K562 (cell line): ENCODE measurements around the gene TCF7. TPM values are rescaled to one million over a fixed set of nuclear protein-coding genes. Genes with fewer than 3 reads are reported as not detected.
A peak's percentile ranks its signal among the peaks of the same experiment; 100 is the strongest.

Experiments
- BCOR ChIP-seq: fragments of 450-650 bp; IDR thresholded peaks from 2 replicates; pipeline ENCODE4 v1.6.1; 2016
- FOXM1 ChIP-seq, 2 experiments: fragments of 450-650 bp in 1 of 2; sonication (generic) in 1 of 2; formaldehyde crosslinking in 1 of 2; IDR thresholded peaks; 2 replicates each; pipeline versions ENCODE4 v1.6.1 to v1.9.0; 2017 to 2022; ENCODE audit warnings: low read depth in 2 of 2, mild to moderate bottlenecking in 2 of 2, missing genetic modification reagents in 1 of 2, moderate library complexity in 1 of 2
- JUN ChIP-seq, 2 experiments: sonication (generic) in 1 of 2; formaldehyde crosslinking in 1 of 2; IDR thresholded peaks; 2 replicates each; pipeline versions ENCODE4 v1.6.1 to v1.8.0; 2012 to 2022; ENCODE audit warnings: borderline replicate concordance in 2 of 2, mild to moderate bottlenecking in 2 of 2, improper control_type of control experiment in 1 of 2, low read depth in 1 of 2, low read length in 1 of 2, missing genetic modification reagents in 1 of 2
- L3MBTL2 ChIP-seq: fragments of 450-650 bp; IDR thresholded peaks from 2 replicates; pipeline ENCODE4 v1.6.1; 2016; ENCODE audit warnings: mild to moderate bottlenecking, moderate library complexity
- NR2C2 ChIP-seq, 2 experiments: fragments of 200-800 bp in 1 of 2; sonication (Bioruptor generic) in 1 of 2; sonication (generic) in 1 of 2; formaldehyde crosslinking in 1 of 2; IDR thresholded peaks; 2 replicates each; pipeline versions ENCODE4 v1.6.1 to v1.8.0; 2016 to 2022; ENCODE audit warnings: mild to moderate bottlenecking in 1 of 2, missing compliant biosample characterization in 1 of 2, missing genetic modification characterization in 1 of 2, missing genetic modification reagents in 1 of 2
- PRPF4 ChIP-seq: fragments of 200-400 bp; formaldehyde crosslinking; IDR thresholded peaks from one replicate; pipeline ENCODE4 v1.6.1; 2017; ENCODE audit warnings: low read length, low read depth, mild to moderate bottlenecking; ENCODE audit not compliant: insufficient read depth, poor library complexity, severe bottlenecking
- PTBP1 ChIP-seq: fragments of 200-400 bp; formaldehyde crosslinking; IDR thresholded peaks from 2 replicates; pipeline ENCODE4 v1.6.1; 2017; ENCODE audit warnings: low read depth, low read length
- SAFB2 ChIP-seq: fragments of 200-400 bp; formaldehyde crosslinking; IDR thresholded peaks from 2 replicates; pipeline ENCODE4 v1.6.1; 2018; ENCODE audit warnings: borderline replicate concordance, low read length, low read depth, moderate library complexity; ENCODE audit not compliant: severe bottlenecking
- SIN3A ChIP-seq, 2 experiments: fragments of 150-350 bp in 1 of 2; IDR thresholded peaks; 2 replicates each; pipeline ENCODE4 v1.6.1; 2011 to 2016; ENCODE audit warnings: borderline replicate concordance in 2 of 2, low read depth in 2 of 2, low read length in 2 of 2, mild to moderate bottlenecking in 2 of 2, moderate library complexity in 2 of 2; ENCODE audit not compliant: control insufficient read depth in 1 of 2
- TOE1 ChIP-seq, 2 experiments: fragments of 450-650 bp in 1 of 2; sonication (generic) in 1 of 2; formaldehyde crosslinking in 1 of 2; IDR thresholded peaks; 2 replicates each; pipeline versions ENCODE4 v1.7.1 to v1.8.0; 2016 to 2022; ENCODE audit warnings: borderline replicate concordance in 2 of 2, mild to moderate bottlenecking in 2 of 2, antibody characterized with exemption in 1 of 2, inconsistent platforms in 1 of 2, low read depth in 1 of 2, missing genetic modification reagents in 1 of 2, moderate library complexity in 1 of 2
- U2AF1 ChIP-seq: fragments of 200-400 bp; formaldehyde crosslinking; optimal IDR thresholded peaks from 2 replicates; pipeline ENCODE3; 2017; ENCODE audit warnings: mild to moderate bottlenecking, low read depth, low read length, moderate library complexity
- ZBTB7A ChIP-seq: IDR thresholded peaks from 2 replicates; pipeline ENCODE4 v1.6.1; 2011; ENCODE audit warnings: low read depth, mild to moderate bottlenecking, low read length, moderate library complexity, borderline replicate concordance; ENCODE audit not compliant: control insufficient read depth
- ZNF766 ChIP-seq: fragments of 200-800 bp; sonication (Bioruptor generic); conservative IDR thresholded peaks from 2 replicates; pipeline ENCODE4 v1.6.1; 2016; ENCODE audit warnings: missing genetic modification characterization, missing compliant biosample characterization
- polyA plus RNA-seq, 8 experiments: library from polyadenylated mRNA; depleted of rRNA in 4 of 8; stranded (reverse) in 5 of 8; unstranded in 3 of 8; fragments of >200 nt; fragmentation: Nextera tagmentation in 2 of 8; fragmentation: Illumina TruSeq in 1 of 8; extraction: Ambion mirVana in 2 of 8; extraction: Trizol in 1 of 8; gene quantifications; 2 replicates each; pipeline versions ENCODE4 v1.2.1 to v1.2.3, GENCODE V29; 2011 to 2014; ENCODE audit warnings: inconsistent platforms in 1 of 8, missing spikeins in 1 of 8
- total RNA-seq, 7 experiments: library from RNA; depleted of rRNA in 6 of 7; stranded (reverse); fragments of >200 nt in 6 of 7; fragmentation: Illumina TruSeq in 2 of 7; extraction: Trizol in 2 of 7; gene quantifications; 2 replicates each; pipeline versions ENCODE4 v1.2.1 to v1.2.3, GENCODE V29; 2011 to 2021; ENCODE audit warnings: low replicate concordance in 1 of 7
- TF ChIP-seq, protein P1 (sequence below), 2 experiments: fragments of 150-350 bp in 1 of 2; IDR thresholded peaks; 2 replicates each; pipeline ENCODE4 v1.6.1; 2012 to 2016; ENCODE audit warnings: low read depth in 2 of 2, low read length in 2 of 2, mild to moderate bottlenecking in 1 of 2, moderate library complexity in 1 of 2
- TF ChIP-seq, protein P2 (sequence below), 2 experiments: fragments of 450-650 bp in 1 of 2; IDR thresholded peaks; 2 replicates each; pipeline ENCODE4 v1.6.1; 2011 to 2017; ENCODE audit warnings: low read depth in 2 of 2, antibody characterized with exemption in 1 of 2, borderline replicate concordance in 1 of 2, low read length in 1 of 2, mild to moderate bottlenecking in 1 of 2, mixed read lengths in 1 of 2; ENCODE audit not compliant: control insufficient read depth in 1 of 2

TCF7 gene
- total and polyA plus RNA-seq, 9 of the 15 experiments (the other 6 are each of a cell fraction or from before 2014, with no cell fraction given): 1.6 to 14.9 (median 4.2) TPM

DNA sequence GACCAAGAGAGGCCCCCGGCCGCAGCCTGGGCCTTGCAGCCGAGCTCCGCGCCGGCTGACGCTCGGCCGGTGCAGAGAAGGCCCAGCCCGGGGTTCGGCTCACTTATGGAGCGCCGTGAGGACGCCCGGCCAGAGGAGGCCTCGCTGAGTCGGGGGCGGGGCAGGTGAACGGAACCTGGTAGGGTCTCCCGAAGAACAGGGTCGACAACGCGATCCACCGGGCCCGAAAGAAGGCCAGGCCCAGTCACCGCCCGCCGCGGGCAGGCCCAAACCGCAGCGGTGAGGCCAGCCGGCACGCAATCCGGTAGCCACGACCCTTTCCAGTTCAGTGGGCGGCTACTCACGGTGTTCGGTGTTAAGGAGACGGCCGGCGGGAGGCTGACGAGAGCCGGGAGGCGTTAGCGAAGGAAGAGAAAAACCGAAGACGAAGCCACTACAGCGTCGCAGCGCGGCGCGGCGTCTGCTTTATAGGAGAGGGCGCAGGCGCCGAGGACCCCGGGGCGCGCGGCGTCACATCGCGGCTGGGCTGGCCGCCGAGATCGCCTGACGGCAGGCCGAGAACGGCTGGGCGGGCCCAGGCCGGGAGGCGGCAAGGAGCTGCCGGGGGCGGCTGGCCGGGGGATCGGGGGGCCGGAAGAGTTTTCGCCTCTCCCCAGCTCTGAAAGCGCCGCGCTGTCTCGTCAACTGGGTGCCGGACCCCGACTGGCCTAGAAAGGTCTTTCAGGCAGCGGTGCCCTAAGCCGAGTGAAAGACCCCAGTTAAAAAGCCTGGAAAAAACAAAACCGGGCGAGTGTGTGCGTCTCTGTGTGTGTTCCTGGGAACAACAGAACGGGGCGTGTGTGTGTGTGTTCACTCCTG is 62.3 kb downstream of the TCF7 start, which contains the start of gene SKP1 (continued):
- TF ChIP-seq, protein P1, sequence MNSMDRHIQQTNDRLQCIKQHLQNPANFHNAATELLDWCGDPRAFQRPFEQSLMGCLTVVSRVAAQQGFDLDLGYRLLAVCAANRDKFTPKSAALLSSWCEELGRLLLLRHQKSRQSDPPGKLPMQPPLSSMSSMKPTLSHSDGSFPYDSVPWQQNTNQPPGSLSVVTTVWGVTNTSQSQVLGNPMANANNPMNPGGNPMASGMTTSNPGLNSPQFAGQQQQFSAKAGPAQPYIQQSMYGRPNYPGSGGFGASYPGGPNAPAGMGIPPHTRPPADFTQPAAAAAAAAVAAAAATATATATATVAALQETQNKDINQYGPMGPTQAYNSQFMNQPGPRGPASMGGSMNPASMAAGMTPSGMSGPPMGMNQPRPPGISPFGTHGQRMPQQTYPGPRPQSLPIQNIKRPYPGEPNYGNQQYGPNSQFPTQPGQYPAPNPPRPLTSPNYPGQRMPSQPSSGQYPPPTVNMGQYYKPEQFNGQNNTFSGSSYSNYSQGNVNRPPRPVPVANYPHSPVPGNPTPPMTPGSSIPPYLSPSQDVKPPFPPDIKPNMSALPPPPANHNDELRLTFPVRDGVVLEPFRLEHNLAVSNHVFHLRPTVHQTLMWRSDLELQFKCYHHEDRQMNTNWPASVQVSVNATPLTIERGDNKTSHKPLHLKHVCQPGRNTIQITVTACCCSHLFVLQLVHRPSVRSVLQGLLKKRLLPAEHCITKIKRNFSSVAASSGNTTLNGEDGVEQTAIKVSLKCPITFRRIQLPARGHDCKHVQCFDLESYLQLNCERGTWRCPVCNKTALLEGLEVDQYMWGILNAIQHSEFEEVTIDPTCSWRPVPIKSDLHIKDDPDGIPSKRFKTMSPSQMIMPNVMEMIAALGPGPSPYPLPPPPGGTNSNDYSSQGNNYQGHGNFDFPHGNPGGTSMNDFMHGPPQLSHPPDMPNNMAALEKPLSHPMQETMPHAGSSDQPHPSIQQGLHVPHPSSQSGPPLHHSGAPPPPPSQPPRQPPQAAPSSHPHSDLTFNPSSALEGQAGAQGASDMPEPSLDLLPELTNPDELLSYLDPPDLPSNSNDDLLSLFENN (IDR thresholded peaks at IDR 0.05; ENCODE audit: low read depth in 2 of 2, low read length in 2 of 2): peak in 1 of 2 experiments; percentile 87; a peak in 2 of 4 replicates
- TF ChIP-seq JUN (IDR thresholded peaks at IDR 0.05; ENCODE audit: borderline replicate concordance, low read depth, low read length) (no peak), JUN (CRISPR knock-in tag; IDR thresholded peaks at IDR 0.05; ENCODE audit: borderline replicate concordance) (peak; percentile 82; the same call in 1 of the 2 replicates), PRPF4 (peak; percentile 95), TOE1 (IDR thresholded peaks at IDR 0.05; ENCODE audit: borderline replicate concordance) (peak; percentile 54; the same call in 1 of the 2 replicates), TOE1 (CRISPR knock-in tag; IDR thresholded peaks at IDR 0.05; ENCODE audit: borderline replicate concordance, low read depth) (peak; percentile 97; the same call in 1 of the 2 replicates), SAFB2 (no peak), ZNF766 (CRISPR knock-in tag) (peak; percentile 64), SIN3A (IDR thresholded peaks at IDR 0.05; ENCODE audit: borderline replicate concordance in 2 of 2, control insufficient read depth in 1 of 2, low read depth in 2 of 2, low read length in 2 of 2) (peak; percentile 59 to 69; a peak in 3 of 4 replicates), NR2C2 (CRISPR knock-in tag; IDR thresholded peaks at IDR 0.05) (peak; percentile 61; the same call in 1 of the 2 replicates), NR2C2 (tag; IDR thresholded peaks at IDR 0.05) (peak; percentile 78), ZBTB7A (peak; percentile 60; the same call in 1 of the 2 replicates), L3MBTL2 (peak; percentile 77), FOXM1 (IDR thresholded peaks at IDR 0.05; ENCODE audit: low read depth) (no peak), FOXM1 (CRISPR knock-in tag; IDR thresholded peaks at IDR 0.05; ENCODE audit: low read depth) (peak; percentile 88), U2AF1 (peak; percentile 95), BCOR (peak; percentile 76), PTBP1 (0 out of 2 replicates have a peak, but pooled peaks have one; percentile 23)
- TF ChIP-seq, protein P2, sequence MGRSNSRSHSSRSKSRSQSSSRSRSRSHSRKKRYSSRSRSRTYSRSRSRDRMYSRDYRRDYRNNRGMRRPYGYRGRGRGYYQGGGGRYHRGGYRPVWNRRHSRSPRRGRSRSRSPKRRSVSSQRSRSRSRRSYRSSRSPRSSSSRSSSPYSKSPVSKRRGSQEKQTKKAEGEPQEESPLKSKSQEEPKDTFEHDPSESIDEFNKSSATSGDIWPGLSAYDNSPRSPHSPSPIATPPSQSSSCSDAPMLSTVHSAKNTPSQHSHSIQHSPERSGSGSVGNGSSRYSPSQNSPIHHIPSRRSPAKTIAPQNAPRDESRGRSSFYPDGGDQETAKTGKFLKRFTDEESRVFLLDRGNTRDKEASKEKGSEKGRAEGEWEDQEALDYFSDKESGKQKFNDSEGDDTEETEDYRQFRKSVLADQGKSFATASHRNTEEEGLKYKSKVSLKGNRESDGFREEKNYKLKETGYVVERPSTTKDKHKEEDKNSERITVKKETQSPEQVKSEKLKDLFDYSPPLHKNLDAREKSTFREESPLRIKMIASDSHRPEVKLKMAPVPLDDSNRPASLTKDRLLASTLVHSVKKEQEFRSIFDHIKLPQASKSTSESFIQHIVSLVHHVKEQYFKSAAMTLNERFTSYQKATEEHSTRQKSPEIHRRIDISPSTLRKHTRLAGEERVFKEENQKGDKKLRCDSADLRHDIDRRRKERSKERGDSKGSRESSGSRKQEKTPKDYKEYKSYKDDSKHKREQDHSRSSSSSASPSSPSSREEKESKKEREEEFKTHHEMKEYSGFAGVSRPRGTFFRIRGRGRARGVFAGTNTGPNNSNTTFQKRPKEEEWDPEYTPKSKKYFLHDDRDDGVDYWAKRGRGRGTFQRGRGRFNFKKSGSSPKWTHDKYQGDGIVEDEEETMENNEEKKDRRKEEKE (IDR thresholded peaks at IDR 0.05; ENCODE audit: borderline replicate concordance in 1 of 2, control insufficient read depth in 1 of 2, low read depth in 2 of 2, low read length in 1 of 2): 0 out of 4 replicates have a peak, but pooled peaks of 1 of the 2 experiments have one; percentile 42
